HL-60 (cell line): ENCODE data around the gene SLC25A12.

Experiments used
- DNase-seq, 2 experiments: peaks; one replicate each; pipeline ENCODE4 v3.0.0-alpha.2; 2010 to 2020; ENCODE audit warnings: low read depth in 1 of 2, low spot score in 1 of 2
- H3K27ac ChIP-seq: fragments of 250-450 bp; sonication (Bioruptor Pico); replicated peaks from 2 replicates; pipeline ENCODE4 v1.5.1; 2020; ENCODE audit warnings: mild to moderate bottlenecking, moderate library complexity
- H3K27me3 ChIP-seq: fragments of 250-450 bp; sonication (Bioruptor Pico); 2 replicates; pipeline ENCODE4 v1.5.1; 2021; ENCODE audit warnings: mild to moderate bottlenecking, moderate library complexity; ENCODE audit not compliant: insufficient read depth, poor library complexity, severe bottlenecking
- H3K4me3 ChIP-seq: replicated peaks from 2 replicates; pipeline ENCODE4 v1.5.1; 2011; ENCODE audit warnings: mild to moderate bottlenecking, control low read depth, low read length; ENCODE audit not compliant: insufficient read depth
- CTCF ChIP-seq: IDR thresholded peaks from one replicate; pipeline ENCODE4 v1.5.1; 2011; ENCODE audit warnings: low read length, control low read depth, inconsistent platforms; ENCODE audit not compliant: insufficient read depth
- GABPA ChIP-seq: IDR thresholded peaks from 2 replicates; pipeline ENCODE4 v1.6.1; 2012; ENCODE audit warnings: low read depth
- POLR2AphosphoS5 ChIP-seq: IDR thresholded peaks from 2 replicates; pipeline ENCODE4 v1.6.1; 2012; ENCODE audit warnings: low read depth
- REST ChIP-seq: IDR thresholded peaks from 2 replicates; pipeline ENCODE4 v1.6.1; 2012; ENCODE audit warnings: low read depth; ENCODE audit not compliant: insufficient replicate concordance
- SPI1 ChIP-seq: IDR thresholded peaks from 2 replicates; pipeline ENCODE4 v1.6.1; 2012; ENCODE audit warnings: low read depth, mild to moderate bottlenecking, borderline replicate concordance

SLC25A12 gene

GRCh38 chr2:171800639-171801038, 93.4 kb downstream of the SLC25A12 start:
- Histone ChIP-seq H3K27me3 (no peaks in the 10 kb centered on the region), H3K27ac (no peak overlapping the region), H3K4me3 (no peak overlapping the region)
- no peak for TF ChIP-seq REST
- no peak for TF ChIP-seq CTCF
- no peak for DNase-seq

GRCh38 chr2:171798156-171798820, 95.8 kb downstream of the SLC25A12 start:
- TF ChIP-seq POLR2AphosphoS5 (no peak), SPI1 (peak; percentile 54; the same call in 1 of the 2 replicates)
- H3K27ac ChIP-seq: peak overlapping the region; percentile 89
- H3K4me3 ChIP-seq: no peak overlapping the region
- H3K27me3 ChIP-seq: no peaks in the 10 kb centered on the region
- peak; percentile 25 to 66 for DNase-seq

GRCh38 chr2:171794918-171795317, 99.1 kb downstream of the SLC25A12 start:
- no peak for DNase-seq
- Histone ChIP-seq H3K27me3 (no peaks in the 10 kb centered on the region), H3K27ac (no peak overlapping the region), H3K4me3 (no peak overlapping the region)
- TF ChIP-seq SPI1 (no peak), GABPA (no peak)

- Histone ChIP-seq H3K27me3 (no peaks in the 10 kb centered on the region), H3K27ac (no peak overlapping the region), H3K4me3 (no peak overlapping the region)
- TF ChIP-seq POLR2AphosphoS5 (no peak), GABPA (no peak), REST (no peak), CTCF (no peak), SPI1 (no peak)
- no peak for DNase-seq
These were observed 100.1 kb downstream of the SLC25A12 start for GRCh38 chr2:171793691-171794678.
